Measurements from ENCODE around the gene BNC2. TPM values are rescaled to one million over a fixed set of nuclear protein-coding genes. Genes with fewer than 3 reads are reported as not detected.

The BNC2 gene
- total and polyA plus RNA-seq, 2 of the 13 experiments (the other 11 are each of a cell fraction or from before 2014, with no cell fraction given), result not detected

- DNase-seq (ENCODE audit: low spot score) (no peak), ATAC-seq (no peak), FAIRE-seq (no peak)
- no TSS peak for BruUV-seq (replicated peaks)
- POLR2A ChIA-PET, result no interaction called here
- H3K36me3 ChIP-seq (replicated peaks in 1 of 2; ENCODE audit: control insufficient read depth in 1 of 2, insufficient read depth in 2 of 2, low read length in 2 of 2), result no peaks in the 10 kb centered on the region
- no peaks in the 10 kb centered on the region for H3K4me1 ChIP-seq (ENCODE audit: insufficient read depth, low read length)
- in situ Hi-C loops (cut with HindIII; ENCODE audit: extremely low pct_ligation_motif_present, low pct_unique_long_range_greater_than_20kb), result no loop called here
- H4K20me1 ChIP-seq (ENCODE audit: insufficient read depth, low read length), result no peaks in the 10 kb centered on the region
- intact Hi-C loops (cut with micrococcal nuclease; ENCODE audit: unreplicated experiment), result no loop called here
- H3K4me3 ChIP-seq (replicated peaks in 1 of 3; ENCODE audit: insufficient read depth in 1 of 3, low read depth in 2 of 3, low read length in 3 of 3), result no peak overlapping the region
- CTCF ChIA-PET (ENCODE audit: low intra/inter-chr PET ratio, low total read pairs), result no interaction called here
- TF ChIP-seq SKI (IDR thresholded peaks at IDR 0.05; ENCODE audit: partially characterized antibody) (no peak), ZFX (CRISPR knock-in tag; IDR thresholded peaks at IDR 0.05; ENCODE audit: low read depth) (no peak), KLF13 (CRISPR knock-in tag; IDR thresholded peaks at IDR 0.05) (no peak), REXO4 (CRISPR knock-in tag; IDR thresholded peaks at IDR 0.05; ENCODE audit: borderline replicate concordance) (no peak), THYN1 (CRISPR knock-in tag; IDR thresholded peaks at IDR 0.05; ENCODE audit: borderline replicate concordance, low read depth) (no peak), FLYWCH1 (CRISPR knock-in tag; IDR thresholded peaks at IDR 0.05) (no peak), ZBTB20 (CRISPR knock-in tag; IDR thresholded peaks at IDR 0.05; ENCODE audit: borderline replicate concordance, low read depth) (no peak), NKX3-1 (CRISPR knock-in tag; IDR thresholded peaks at IDR 0.05) (no peak)
- H3K9me3 ChIP-seq (ENCODE audit: low read length), result no peaks in the 10 kb centered on the region
- H3K27me3 ChIP-seq (ENCODE audit: control insufficient read depth in 1 of 2, insufficient read depth in 2 of 2, low read length in 2 of 2), result no peaks in the 10 kb centered on the region
- no peaks in the 10 kb centered on the region for H3K79me2 ChIP-seq (ENCODE audit: insufficient read depth, low read length)
- WGBS (ENCODE audit: low lambda C conversion rate), result 0% methylated on average over 5 of the region's 5 CpGs
- no peak overlapping the region for H3K27ac ChIP-seq (ENCODE audit: extremely low read length, insufficient read depth, low read length)
- no peak overlapping the region for H3K9ac ChIP-seq (ENCODE audit: insufficient read depth, low read depth, low read length)
- H2AFZ ChIP-seq (ENCODE audit: low read length), result no peak overlapping the region
- no peak overlapping the region for H3K4me2 ChIP-seq (ENCODE audit: low read depth, low read length)
Measured at GRCh38 chr9:16668734-16669295, 201.7 kb downstream of the BNC2 start.

- in situ Hi-C loops (cut with HindIII; ENCODE audit: extremely low pct_ligation_motif_present, low pct_unique_long_range_greater_than_20kb), result no loop called here
- H2AFZ ChIP-seq (ENCODE audit: low read length), result no peak overlapping the region
- no peaks in the 10 kb centered on the region for H3K36me3 ChIP-seq (replicated peaks in 1 of 2; ENCODE audit: control insufficient read depth in 1 of 2, insufficient read depth in 2 of 2, low read length in 2 of 2)
- no peak overlapping the region for H3K4me3 ChIP-seq (replicated peaks in 1 of 3; ENCODE audit: insufficient read depth in 1 of 3, low read depth in 2 of 3, low read length in 3 of 3)
- no peak overlapping the region for H3K9ac ChIP-seq (ENCODE audit: insufficient read depth, low read depth, low read length)
- no TSS peak for BruUV-seq (replicated peaks)
- no peak for DNase-seq (ENCODE audit: low spot score)
- no peaks in the 10 kb centered on the region for H3K79me2 ChIP-seq (ENCODE audit: insufficient read depth, low read length)
- H3K27me3 ChIP-seq (ENCODE audit: control insufficient read depth in 1 of 2, insufficient read depth in 2 of 2, low read length in 2 of 2), result no peaks in the 10 kb centered on the region
- ChIA-PET POLR2A (no interaction called here), CTCF (ENCODE audit: low intra/inter-chr PET ratio, low total read pairs) (no interaction called here)
- intact Hi-C loops (cut with micrococcal nuclease; ENCODE audit: unreplicated experiment), result no loop called here
- FAIRE-seq, result no peak
- no peaks in the 10 kb centered on the region for H3K4me1 ChIP-seq (ENCODE audit: insufficient read depth, low read length)
- no peak for ATAC-seq
- no peaks in the 10 kb centered on the region for H3K9me3 ChIP-seq (ENCODE audit: low read length)
- TF ChIP-seq RARA (CRISPR knock-in tag; IDR thresholded peaks at IDR 0.05) (no peak), KDM5B (CRISPR knock-in tag; IDR thresholded peaks at IDR 0.05; ENCODE audit: borderline replicate concordance) (no peak)
- no peaks in the 10 kb centered on the region for H4K20me1 ChIP-seq (ENCODE audit: insufficient read depth, low read length)
- no peak overlapping the region for H3K27ac ChIP-seq (ENCODE audit: extremely low read length, insufficient read depth, low read length)
- H3K4me2 ChIP-seq (ENCODE audit: low read depth, low read length), result no peak overlapping the region
- 52% methylated on average over 2 of the region's 2 CpGs for WGBS (ENCODE audit: low lambda C conversion rate)
Measured at GRCh38 chr9:16664211-16664610, 206.3 kb downstream of the BNC2 start.
